HepG2 (cell line): ENCODE results near the gene ATAD1. TPM values are rescaled to one million over a fixed set of nuclear protein-coding genes. Genes with fewer than 3 reads are reported as not detected.
A peak's percentile ranks its signal among the peaks of the same experiment; 100 is the strongest.

Experiments
- CAMTA2 ChIP-seq: sonication (generic); formaldehyde crosslinking; IDR thresholded peaks from 2 replicates; pipeline ENCODE4 v1.4.0; 2020; ENCODE audit warnings: mild to moderate bottlenecking, missing genetic modification reagents, borderline replicate concordance
- CBX5 ChIP-seq: sonication (generic); formaldehyde crosslinking; IDR thresholded peaks from 2 replicates; pipeline ENCODE4 v1.4.0; 2020; ENCODE audit warnings: missing genetic modification reagents, borderline replicate concordance
- EP300 ChIP-seq, 3 experiments: sonication (generic) in 1 of 3; formaldehyde crosslinking in 1 of 3; IDR thresholded peaks; 2 replicates each; pipeline versions ENCODE4 v1.5.1 to v1.6.1; 2011 to 2020; ENCODE audit warnings: low read depth in 2 of 3, low read length in 2 of 3, borderline replicate concordance in 1 of 3, improper control_type of control experiment in 1 of 3, mild to moderate bottlenecking in 1 of 3, missing genetic modification reagents in 1 of 3, moderate library complexity in 1 of 3
- FOXM1 ChIP-seq: sonication (generic); formaldehyde crosslinking; IDR thresholded peaks from 2 replicates; pipeline ENCODE4 v1.5.0; 2020; ENCODE audit warnings: missing genetic modification reagents
- HNRNPK ChIP-seq: fragments of 200-400 bp; formaldehyde crosslinking; IDR thresholded peaks from 2 replicates; pipeline ENCODE4 v1.6.1; 2018; ENCODE audit warnings: low read length, low read depth, moderate library complexity, mild to moderate bottlenecking; ENCODE audit not compliant: poor library complexity, severe bottlenecking
- NR2F2 ChIP-seq: IDR thresholded peaks from 2 replicates; pipeline ENCODE4 v1.6.1; 2012; ENCODE audit warnings: low read depth, inconsistent platforms, borderline replicate concordance
- PCBP1 ChIP-seq: fragments of 200-400 bp; formaldehyde crosslinking; IDR thresholded peaks from 2 replicates; pipeline ENCODE4 v1.6.1; 2017; ENCODE audit warnings: mild to moderate bottlenecking, low read depth, low read length, borderline replicate concordance
- SYNCRIP ChIP-seq: fragments of 200-400 bp; formaldehyde crosslinking; IDR thresholded peaks from 2 replicates; pipeline ENCODE4 v1.6.1; 2018; ENCODE audit warnings: mild to moderate bottlenecking, low read depth, low read length; ENCODE audit not compliant: insufficient read depth
- ZNF232 ChIP-seq: sonication (generic); formaldehyde crosslinking; IDR thresholded peaks from 2 replicates; pipeline ENCODE4 v1.4.0; 2020; ENCODE audit warnings: missing genetic modification reagents, borderline replicate concordance
- ZNF496 ChIP-seq: sonication (generic); formaldehyde crosslinking; IDR thresholded peaks from 2 replicates; pipeline ENCODE4 v1.8.1; 2023; ENCODE audit warnings: mild to moderate bottlenecking, moderate library complexity, missing genetic modification reagents; ENCODE audit not compliant: insufficient replicate concordance
- ZNF543 ChIP-seq: sonication (generic); formaldehyde crosslinking; IDR thresholded peaks from 2 replicates; pipeline ENCODE4 v1.4.0; 2020; ENCODE audit warnings: mild to moderate bottlenecking, missing genetic modification reagents
- ZNF557 ChIP-seq: sonication (generic); formaldehyde crosslinking; IDR thresholded peaks from 2 replicates; pipeline ENCODE4 v1.4.0; 2020; ENCODE audit warnings: missing genetic modification reagents
- ZNF792 ChIP-seq: IDR thresholded peaks from 2 replicates; pipeline ENCODE4 v1.6.1; 2016
- polyA plus RNA-seq, 8 experiments: library from polyadenylated mRNA; depleted of rRNA in 3 of 8; stranded (reverse) in 7 of 8; unstranded in 1 of 8; fragments of >200 nt; fragmentation: Illumina TruSeq in 4 of 8; extraction: Trizol in 4 of 8; gene quantifications; 2 replicates each; pipeline versions ENCODE4 v1.2.1 to v1.2.3, GENCODE V29; 2011 to 2016; ENCODE audit warnings: low read depth in 4 of 8, missing spikeins in 1 of 8, mixed read lengths in 1 of 8; ENCODE audit not compliant: insufficient read depth in 1 of 8
- total RNA-seq, 5 experiments: library from RNA; depleted of rRNA; stranded (reverse); fragments of >200 nt; fragmentation: Illumina TruSeq; extraction: Trizol; gene quantifications; 2 replicates each; pipeline ENCODE4 v1.2.3, GENCODE V29; 2016; ENCODE audit warnings: low read depth in 1 of 5
- TF ChIP-seq, protein P1 (sequence below): sonication (generic); formaldehyde crosslinking; IDR thresholded peaks from 2 replicates; pipeline ENCODE4 v1.4.0; 2020; ENCODE audit warnings: mild to moderate bottlenecking, missing genetic modification reagents, borderline replicate concordance
- TF ChIP-seq, protein P2 (sequence below): IDR thresholded peaks from 2 replicates; pipeline ENCODE4 v1.6.1; 2016; ENCODE audit warnings: low read depth, control low read depth
- TF ChIP-seq, protein P3 (sequence below): IDR thresholded peaks from 2 replicates; pipeline ENCODE4 v1.6.1; 2018; ENCODE audit warnings: missing genetic modification reagents, mild to moderate bottlenecking, missing compliant biosample characterization
- TF ChIP-seq, protein P4 (sequence below): sonication (generic); formaldehyde crosslinking; IDR thresholded peaks from 2 replicates; pipeline ENCODE4 v1.5.0; 2020; ENCODE audit warnings: mild to moderate bottlenecking, missing genetic modification reagents

ATAD1 gene
- total and polyA plus RNA-seq, 2 of the 13 experiments (the other 11 are each of a cell fraction or from before 2014, with no cell fraction given) = 14.9 to 28.2 TPM

DNA sequence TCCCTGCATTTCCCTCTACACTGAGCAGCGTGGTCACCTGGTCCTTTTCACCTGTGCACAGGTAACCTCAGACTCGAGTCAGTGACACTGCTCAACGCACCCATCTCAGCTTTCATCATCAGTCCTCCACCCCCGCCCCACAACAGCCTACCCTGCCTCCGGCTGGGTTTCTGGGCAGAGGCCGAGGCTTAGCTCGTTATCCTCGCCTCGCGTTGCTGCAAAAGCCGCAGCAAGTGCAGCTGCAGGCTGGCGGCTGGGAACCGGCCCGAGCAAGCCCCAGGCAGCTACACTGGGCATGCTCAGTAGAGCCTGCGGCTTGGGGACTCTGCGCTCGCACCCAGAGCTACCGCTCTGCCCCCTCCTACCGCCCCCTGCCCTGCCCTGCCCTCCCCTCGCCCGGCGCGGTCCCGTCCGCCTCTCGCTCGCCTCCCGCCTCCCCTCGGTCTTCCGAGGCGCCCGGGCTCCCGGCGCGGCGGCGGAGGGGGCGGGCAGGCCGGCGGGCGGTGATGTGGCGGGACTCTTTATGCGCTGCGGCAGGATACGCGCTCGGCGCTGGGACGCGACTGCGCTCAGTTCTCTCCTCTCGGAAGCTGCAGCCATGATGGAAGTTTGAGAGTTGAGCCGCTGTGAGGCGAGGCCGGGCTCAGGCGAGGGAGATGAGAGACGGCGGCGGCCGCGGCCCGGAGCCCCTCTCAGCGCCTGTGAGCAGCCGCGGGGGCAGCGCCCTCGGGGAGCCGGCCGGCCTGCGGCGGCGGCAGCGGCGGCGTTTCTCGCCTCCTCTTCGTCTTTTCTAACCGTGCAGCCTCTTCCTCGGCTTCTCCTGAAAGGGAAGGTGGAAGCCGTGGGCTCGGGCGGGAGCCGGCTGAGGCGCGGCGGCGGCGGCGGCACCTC lies 45.3 kb upstream of the ATAD1 start, which contains the start of the genes KLLN and PTEN (continued):
- peak; percentile 68; the same call in 1 of the 2 replicates for TF ChIP-seq CBX5 (CRISPR knock-in tag)
- TF ChIP-seq NR2F2 = no peak
- TF ChIP-seq, protein P1, sequence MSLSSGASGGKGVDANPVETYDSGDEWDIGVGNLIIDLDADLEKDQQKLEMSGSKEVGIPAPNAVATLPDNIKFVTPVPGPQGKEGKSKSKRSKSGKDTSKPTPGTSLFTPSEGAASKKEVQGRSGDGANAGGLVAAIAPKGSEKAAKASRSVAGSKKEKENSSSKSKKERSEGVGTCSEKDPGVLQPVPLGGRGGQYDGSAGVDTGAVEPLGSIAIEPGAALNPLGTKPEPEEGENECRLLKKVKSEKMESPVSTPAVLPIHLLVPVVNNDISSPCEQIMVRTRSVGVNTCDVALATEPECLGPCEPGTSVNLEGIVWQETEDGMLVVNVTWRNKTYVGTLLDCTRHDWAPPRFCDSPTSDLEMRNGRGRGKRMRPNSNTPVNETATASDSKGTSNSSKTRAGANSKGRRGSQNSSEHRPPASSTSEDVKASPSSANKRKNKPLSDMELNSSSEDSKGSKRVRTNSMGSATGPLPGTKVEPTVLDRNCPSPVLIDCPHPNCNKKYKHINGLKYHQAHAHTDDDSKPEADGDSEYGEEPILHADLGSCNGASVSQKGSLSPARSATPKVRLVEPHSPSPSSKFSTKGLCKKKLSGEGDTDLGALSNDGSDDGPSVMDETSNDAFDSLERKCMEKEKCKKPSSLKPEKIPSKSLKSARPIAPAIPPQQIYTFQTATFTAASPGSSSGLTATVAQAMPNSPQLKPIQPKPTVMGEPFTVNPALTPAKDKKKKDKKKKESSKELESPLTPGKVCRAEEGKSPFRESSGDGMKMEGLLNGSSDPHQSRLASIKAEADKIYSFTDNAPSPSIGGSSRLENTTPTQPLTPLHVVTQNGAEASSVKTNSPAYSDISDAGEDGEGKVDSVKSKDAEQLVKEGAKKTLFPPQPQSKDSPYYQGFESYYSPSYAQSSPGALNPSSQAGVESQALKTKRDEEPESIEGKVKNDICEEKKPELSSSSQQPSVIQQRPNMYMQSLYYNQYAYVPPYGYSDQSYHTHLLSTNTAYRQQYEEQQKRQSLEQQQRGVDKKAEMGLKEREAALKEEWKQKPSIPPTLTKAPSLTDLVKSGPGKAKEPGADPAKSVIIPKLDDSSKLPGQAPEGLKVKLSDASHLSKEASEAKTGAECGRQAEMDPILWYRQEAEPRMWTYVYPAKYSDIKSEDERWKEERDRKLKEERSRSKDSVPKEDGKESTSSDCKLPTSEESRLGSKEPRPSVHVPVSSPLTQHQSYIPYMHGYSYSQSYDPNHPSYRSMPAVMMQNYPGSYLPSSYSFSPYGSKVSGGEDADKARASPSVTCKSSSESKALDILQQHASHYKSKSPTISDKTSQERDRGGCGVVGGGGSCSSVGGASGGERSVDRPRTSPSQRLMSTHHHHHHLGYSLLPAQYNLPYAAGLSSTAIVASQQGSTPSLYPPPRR = peak; percentile 46; the same call in 1 of the 2 replicates
- TF ChIP-seq, protein P2, sequence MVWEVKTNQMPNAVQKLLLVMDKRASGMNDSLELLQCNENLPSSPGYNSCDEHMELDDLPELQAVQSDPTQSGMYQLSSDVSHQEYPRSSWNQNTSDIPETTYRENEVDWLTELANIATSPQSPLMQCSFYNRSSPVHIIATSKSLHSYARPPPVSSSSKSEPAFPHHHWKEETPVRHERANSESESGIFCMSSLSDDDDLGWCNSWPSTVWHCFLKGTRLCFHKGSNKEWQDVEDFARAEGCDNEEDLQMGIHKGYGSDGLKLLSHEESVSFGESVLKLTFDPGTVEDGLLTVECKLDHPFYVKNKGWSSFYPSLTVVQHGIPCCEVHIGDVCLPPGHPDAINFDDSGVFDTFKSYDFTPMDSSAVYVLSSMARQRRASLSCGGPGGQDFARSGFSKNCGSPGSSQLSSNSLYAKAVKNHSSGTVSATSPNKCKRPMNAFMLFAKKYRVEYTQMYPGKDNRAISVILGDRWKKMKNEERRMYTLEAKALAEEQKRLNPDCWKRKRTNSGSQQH (CRISPR knock-in tag) = peak; percentile 30; the same call in 1 of the 2 replicates
- TF ChIP-seq FOXM1 = no peak
- peak; percentile 98 for TF ChIP-seq PCBP1
- no peak; the same call in 1 of the 2 replicates for TF ChIP-seq ZNF232 (CRISPR knock-in tag)
- TF ChIP-seq EP300 (IDR thresholded peaks at IDR 0.05; ENCODE audit: low read depth in 2 of 2, low read length in 2 of 2) = peak in 1 of 2 experiments; percentile 50; a peak in 1 of 4 replicates
- TF ChIP-seq EP300 (CRISPR knock-in tag; IDR thresholded peaks at IDR 0.05; ENCODE audit: borderline replicate concordance) = peak; percentile 51; the same call in 1 of the 2 replicates
- no peak for TF ChIP-seq CAMTA2 (CRISPR knock-in tag)
- TF ChIP-seq, protein P3, sequence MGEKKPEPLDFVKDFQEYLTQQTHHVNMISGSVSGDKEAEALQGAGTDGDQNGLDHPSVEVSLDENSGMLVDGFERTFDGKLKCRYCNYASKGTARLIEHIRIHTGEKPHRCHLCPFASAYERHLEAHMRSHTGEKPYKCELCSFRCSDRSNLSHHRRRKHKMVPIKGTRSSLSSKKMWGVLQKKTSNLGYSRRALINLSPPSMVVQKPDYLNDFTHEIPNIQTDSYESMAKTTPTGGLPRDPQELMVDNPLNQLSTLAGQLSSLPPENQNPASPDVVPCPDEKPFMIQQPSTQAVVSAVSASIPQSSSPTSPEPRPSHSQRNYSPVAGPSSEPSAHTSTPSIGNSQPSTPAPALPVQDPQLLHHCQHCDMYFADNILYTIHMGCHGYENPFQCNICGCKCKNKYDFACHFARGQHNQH = peak; percentile 75
- TF ChIP-seq ZNF496 (CRISPR knock-in tag) = no peak
- peak; percentile 78; the same call in 1 of the 2 replicates for TF ChIP-seq ZNF543 (CRISPR knock-in tag)
- no peak for TF ChIP-seq ZNF557
- TF ChIP-seq, protein P4, sequence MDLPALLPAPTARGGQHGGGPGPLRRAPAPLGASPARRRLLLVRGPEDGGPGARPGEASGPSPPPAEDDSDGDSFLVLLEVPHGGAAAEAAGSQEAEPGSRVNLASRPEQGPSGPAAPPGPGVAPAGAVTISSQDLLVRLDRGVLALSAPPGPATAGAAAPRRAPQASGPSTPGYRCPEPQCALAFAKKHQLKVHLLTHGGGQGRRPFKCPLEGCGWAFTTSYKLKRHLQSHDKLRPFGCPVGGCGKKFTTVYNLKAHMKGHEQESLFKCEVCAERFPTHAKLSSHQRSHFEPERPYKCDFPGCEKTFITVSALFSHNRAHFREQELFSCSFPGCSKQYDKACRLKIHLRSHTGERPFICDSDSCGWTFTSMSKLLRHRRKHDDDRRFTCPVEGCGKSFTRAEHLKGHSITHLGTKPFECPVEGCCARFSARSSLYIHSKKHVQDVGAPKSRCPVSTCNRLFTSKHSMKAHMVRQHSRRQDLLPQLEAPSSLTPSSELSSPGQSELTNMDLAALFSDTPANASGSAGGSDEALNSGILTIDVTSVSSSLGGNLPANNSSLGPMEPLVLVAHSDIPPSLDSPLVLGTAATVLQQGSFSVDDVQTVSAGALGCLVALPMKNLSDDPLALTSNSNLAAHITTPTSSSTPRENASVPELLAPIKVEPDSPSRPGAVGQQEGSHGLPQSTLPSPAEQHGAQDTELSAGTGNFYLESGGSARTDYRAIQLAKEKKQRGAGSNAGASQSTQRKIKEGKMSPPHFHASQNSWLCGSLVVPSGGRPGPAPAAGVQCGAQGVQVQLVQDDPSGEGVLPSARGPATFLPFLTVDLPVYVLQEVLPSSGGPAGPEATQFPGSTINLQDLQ = peak; percentile 91; the same call in 1 of the 2 replicates
- TF ChIP-seq SYNCRIP = no peak
- TF ChIP-seq ZNF792 (CRISPR knock-in tag) = peak; percentile 95
- TF ChIP-seq HNRNPK = peak; percentile 71
